ENCODE results near the gene ZBTB4.

- TF ChIP-seq, protein P1, sequence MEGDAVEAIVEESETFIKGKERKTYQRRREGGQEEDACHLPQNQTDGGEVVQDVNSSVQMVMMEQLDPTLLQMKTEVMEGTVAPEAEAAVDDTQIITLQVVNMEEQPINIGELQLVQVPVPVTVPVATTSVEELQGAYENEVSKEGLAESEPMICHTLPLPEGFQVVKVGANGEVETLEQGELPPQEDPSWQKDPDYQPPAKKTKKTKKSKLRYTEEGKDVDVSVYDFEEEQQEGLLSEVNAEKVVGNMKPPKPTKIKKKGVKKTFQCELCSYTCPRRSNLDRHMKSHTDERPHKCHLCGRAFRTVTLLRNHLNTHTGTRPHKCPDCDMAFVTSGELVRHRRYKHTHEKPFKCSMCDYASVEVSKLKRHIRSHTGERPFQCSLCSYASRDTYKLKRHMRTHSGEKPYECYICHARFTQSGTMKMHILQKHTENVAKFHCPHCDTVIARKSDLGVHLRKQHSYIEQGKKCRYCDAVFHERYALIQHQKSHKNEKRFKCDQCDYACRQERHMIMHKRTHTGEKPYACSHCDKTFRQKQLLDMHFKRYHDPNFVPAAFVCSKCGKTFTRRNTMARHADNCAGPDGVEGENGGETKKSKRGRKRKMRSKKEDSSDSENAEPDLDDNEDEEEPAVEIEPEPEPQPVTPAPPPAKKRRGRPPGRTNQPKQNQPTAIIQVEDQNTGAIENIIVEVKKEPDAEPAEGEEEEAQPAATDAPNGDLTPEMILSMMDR (conservative IDR thresholded peaks at IDR 0.05; ENCODE audit: low read depth, low read length), result no peak
- no peak for TF ChIP-seq EZH2 (IDR thresholded peaks at IDR 0.05; ENCODE audit: borderline replicate concordance, low read depth, low read length, poor library complexity, severe bottlenecking)
Observed at GRCh38 chr17:7483255-7484066, 4.0 kb upstream of the ZBTB4 start.

All from A673 (cell line).